SH-SY5Y (cell line): ENCODE measurements around the gene SF1.

Source experiments
- GATA2 ChIP-seq: IDR thresholded peaks from 2 replicates; pipeline ENCODE4 v1.6.1; 2011; ENCODE audit warnings: mild to moderate bottlenecking, low read depth, low read length
- GATA3 ChIP-seq: IDR thresholded peaks from 2 replicates; pipeline ENCODE4 v1.6.1; 2011; ENCODE audit warnings: low read depth, mild to moderate bottlenecking, low read length, moderate library complexity

DNA sequence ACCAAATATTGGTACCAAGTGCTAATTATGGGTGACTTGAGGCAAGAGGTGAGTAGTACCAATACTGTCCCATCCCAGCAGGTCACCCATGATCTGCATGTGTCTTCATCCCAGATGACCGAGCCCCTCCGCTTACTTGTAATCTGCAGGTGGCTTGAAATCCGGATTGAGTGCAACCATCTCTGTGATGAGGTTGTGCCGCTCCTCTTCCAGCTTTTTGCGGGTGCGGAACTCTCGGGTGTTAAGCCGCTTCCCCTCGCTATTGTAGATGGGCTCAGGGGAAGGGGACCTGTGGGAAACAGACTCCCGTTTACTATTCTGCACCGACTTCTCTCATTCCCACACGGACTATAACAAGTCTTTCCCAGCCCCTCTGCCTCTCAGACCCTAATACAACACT is 8.2 kb downstream of the SF1 start:
- TF ChIP-seq GATA2, result no peak
- TF ChIP-seq GATA3, result no peak
